ENCODE data around the gene SETD9.

- no peak for TF ChIP-seq CTCF (IDR thresholded peaks at IDR 0.05)
- no peak for TF ChIP-seq POLR2AphosphoS5 (IDR thresholded peaks at IDR 0.05)
- TF ChIP-seq EP300 (IDR thresholded peaks at IDR 0.05), result no peak
- no peak for TF ChIP-seq POLR2A (IDR thresholded peaks at IDR 0.05)
Measured at GRCh38 chr5:56900395-56900794, 9.0 kb upstream of the SETD9 start.
